NB4 (cell line): ENCODE results near the gene DHX58.

Experiments used
- CTCF ChIP-seq: IDR thresholded peaks from one replicate; pipeline ENCODE4 v1.5.1; 2012; ENCODE audit warnings: low read depth, low read length
- MYC ChIP-seq: IDR thresholded peaks from 2 replicates; pipeline ENCODE4 v1.6.1; 2011; ENCODE audit warnings: low read depth, low read length
- POLR2A ChIP-seq: IDR thresholded peaks from 2 replicates; pipeline ENCODE4 v1.6.1; 2011; ENCODE audit warnings: mild to moderate bottlenecking; ENCODE audit not compliant: insufficient read length; ENCODE audit errors: extremely low read depth
- TF ChIP-seq, protein P1 (sequence below): IDR thresholded peaks from 2 replicates; pipeline ENCODE4 v1.6.1; 2011; ENCODE audit warnings: low read depth, low read length

- TF ChIP-seq POLR2A: no peak
- no peak for TF ChIP-seq CTCF
- TF ChIP-seq MYC: no peak
- TF ChIP-seq, protein P1, sequence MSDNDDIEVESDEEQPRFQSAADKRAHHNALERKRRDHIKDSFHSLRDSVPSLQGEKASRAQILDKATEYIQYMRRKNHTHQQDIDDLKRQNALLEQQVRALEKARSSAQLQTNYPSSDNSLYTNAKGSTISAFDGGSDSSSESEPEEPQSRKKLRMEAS: no peak
These were observed 24.5 kb downstream of the DHX58 start for GRCh38 chr17:42087736-42088705.
